GM12873 (cell line): ENCODE results near the gene LRRC57.

Source experiments
- TF ChIP-seq, protein P1 (sequence below): IDR thresholded peaks from 2 replicates; pipeline ENCODE4 v1.5.1; 2012; ENCODE audit warnings: low read depth, mild to moderate bottlenecking, moderate library complexity, low read length, control low read depth; ENCODE audit not compliant: insufficient read depth; ENCODE audit errors: missing control alignments

LRRC57 gene

DNA sequence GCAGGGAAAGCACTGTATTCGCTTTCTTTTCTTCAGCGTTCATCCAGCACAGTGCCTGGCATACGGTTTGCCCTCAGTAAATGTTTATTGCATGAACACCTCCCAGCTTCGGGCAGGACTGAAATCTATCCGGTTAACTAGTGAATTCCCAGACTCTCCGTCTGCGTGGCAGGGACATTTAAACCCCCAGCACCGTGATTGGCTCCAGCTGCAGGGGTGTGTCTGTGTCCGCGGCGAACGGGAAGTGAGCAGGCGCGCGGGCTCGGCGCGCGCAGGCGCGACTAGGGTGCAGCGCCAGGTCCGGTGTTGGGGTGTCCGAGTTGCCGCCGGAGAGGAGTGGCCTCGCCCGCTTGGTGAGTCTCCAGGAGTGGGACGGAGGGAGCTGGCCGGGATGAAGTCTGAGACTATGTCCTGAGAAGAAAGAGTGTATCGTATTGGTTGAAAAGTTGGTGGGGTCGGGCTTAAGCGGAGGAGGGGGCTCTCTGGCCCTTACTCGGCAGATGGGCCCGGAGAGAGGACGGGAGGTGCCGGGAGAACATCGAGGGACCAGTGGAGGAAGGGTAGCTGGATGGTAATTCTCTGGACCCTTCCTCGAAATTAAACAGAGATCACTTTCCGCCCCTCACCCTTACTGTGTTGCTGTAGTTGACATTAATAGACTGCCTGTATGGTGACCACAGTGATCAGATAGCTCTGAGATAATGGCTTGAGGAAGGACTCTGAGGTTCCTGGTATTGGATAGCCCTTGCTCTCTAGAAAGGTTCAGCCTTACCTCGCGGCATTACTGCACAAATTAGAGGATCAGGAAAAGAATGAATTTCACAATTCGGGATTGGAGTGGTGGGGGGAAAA is 53.0 kb downstream of the LRRC57 start, which contains the start of gene SNAP23:
Gene SNAP23 (plus strand): TSS at position 274 of the 852 bp plus-strand sequence. CDS start 16,213 bp downstream, outside the sequence.
- TF ChIP-seq, protein P1, sequence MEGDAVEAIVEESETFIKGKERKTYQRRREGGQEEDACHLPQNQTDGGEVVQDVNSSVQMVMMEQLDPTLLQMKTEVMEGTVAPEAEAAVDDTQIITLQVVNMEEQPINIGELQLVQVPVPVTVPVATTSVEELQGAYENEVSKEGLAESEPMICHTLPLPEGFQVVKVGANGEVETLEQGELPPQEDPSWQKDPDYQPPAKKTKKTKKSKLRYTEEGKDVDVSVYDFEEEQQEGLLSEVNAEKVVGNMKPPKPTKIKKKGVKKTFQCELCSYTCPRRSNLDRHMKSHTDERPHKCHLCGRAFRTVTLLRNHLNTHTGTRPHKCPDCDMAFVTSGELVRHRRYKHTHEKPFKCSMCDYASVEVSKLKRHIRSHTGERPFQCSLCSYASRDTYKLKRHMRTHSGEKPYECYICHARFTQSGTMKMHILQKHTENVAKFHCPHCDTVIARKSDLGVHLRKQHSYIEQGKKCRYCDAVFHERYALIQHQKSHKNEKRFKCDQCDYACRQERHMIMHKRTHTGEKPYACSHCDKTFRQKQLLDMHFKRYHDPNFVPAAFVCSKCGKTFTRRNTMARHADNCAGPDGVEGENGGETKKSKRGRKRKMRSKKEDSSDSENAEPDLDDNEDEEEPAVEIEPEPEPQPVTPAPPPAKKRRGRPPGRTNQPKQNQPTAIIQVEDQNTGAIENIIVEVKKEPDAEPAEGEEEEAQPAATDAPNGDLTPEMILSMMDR = no peak

- TF ChIP-seq, protein P1 = no peak
Observed at GRCh38 chr15:42494998-42495360, 53.6 kb downstream of the LRRC57 start.

GRCh38 chr15:42493679-42494078 is 54.9 kb downstream of the LRRC57 start:
- TF ChIP-seq, protein P1 = no peak

DNA sequence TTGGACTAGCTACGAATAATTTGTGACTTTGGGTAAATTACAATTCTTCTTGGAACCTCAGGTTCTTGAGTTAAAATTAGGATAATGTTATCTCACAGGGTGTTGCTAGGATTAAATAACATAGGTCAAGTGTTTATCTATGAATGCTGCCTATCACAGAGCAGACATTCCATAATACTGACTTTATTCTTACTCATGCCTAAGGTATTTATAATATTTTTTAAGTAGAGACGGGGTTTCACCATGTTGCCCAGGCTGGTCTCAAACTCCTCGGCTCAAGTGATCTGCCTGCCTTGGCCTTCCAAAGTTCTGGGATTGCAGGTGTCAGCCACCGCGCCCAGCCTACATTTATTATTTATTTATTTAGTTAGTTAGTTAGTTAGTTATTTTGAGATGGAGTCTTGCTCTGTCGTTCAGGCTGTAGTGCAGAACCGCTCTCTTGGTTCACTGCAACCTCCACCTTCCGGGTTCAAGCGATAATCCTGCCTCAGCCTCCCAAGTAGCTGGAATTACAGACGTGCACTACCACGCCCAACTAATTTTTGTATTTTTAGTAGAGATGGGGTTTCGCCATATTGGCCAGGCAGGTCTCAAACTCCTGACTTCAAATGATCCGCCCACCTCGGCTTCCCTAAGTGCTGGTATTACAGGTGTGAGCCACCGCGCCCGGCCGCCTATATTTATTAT is 56.9 kb downstream of the LRRC57 start:
- TF ChIP-seq, protein P1 = no peak

- TF ChIP-seq, protein P1 = no peak
Observed at GRCh38 chr15:42490671-42491538, 57.7 kb downstream of the LRRC57 start, which contains the start of gene ZNF106. ZNF106 (minus strand) TSS chr15:42491141; CDS start chr15:42472289, 18,852 bp downstream.

- TF ChIP-seq, protein P1 = no peak
Observed at GRCh38 chr15:42490291-42490670, 58.3 kb downstream of the LRRC57 start.
